Upper lobe of right lung (tissue), 1 donor: ENCODE measurements around the gene ARHGAP45. TPM values are rescaled to one million over a fixed set of nuclear protein-coding genes. Genes with fewer than 3 reads are reported as not detected.
A peak's percentile ranks its signal among the peaks of the same experiment; 100 is the strongest.

ENCODE experiments used
- ATAC-seq: fragments of 200-7000 bp; cut with Tn5 transposase; one replicate; pipeline ENCODE4 v1.9.1; 2020; ENCODE audit warnings: mild to moderate bottlenecking, moderate library complexity
- DNase-seq: peaks from one replicate; pipeline ENCODE4 v3.0.0-alpha.2; 2020
- H3K27ac ChIP-seq: fragments of 200-600 bp; one replicate; pipeline ENCODE4 v1.8.0; 2022
- H3K27me3 ChIP-seq: fragments of 200-600 bp; one replicate; pipeline ENCODE4 v1.8.0; 2022; ENCODE audit warnings: mild to moderate bottlenecking
- H3K36me3 ChIP-seq: fragments of 200-600 bp; one replicate; pipeline ENCODE4 v1.8.0; 2022
- H3K4me1 ChIP-seq: fragments of 200-600 bp; one replicate; pipeline ENCODE4 v1.8.0; 2022
- H3K4me3 ChIP-seq: fragments of 200-600 bp; one replicate; pipeline ENCODE4 v1.8.0; 2022; ENCODE audit warnings: mild to moderate bottlenecking
- H3K9me3 ChIP-seq: fragments of 200-600 bp; one replicate; pipeline ENCODE4 v1.8.0; 2022
- intact Hi-C: fragments of 100-400 bp; cut with DNase I; formaldehyde crosslinking; loops from one replicate; pipeline ENCODE4 v1.11.0; 2022
- total RNA-seq: library from RNA; stranded (reverse); fragmentation: NEBNext Ultra II Directional; extraction: Animal tissue kit (Norgen Biotek cat#: 25700); gene quantifications from one replicate; pipeline ENCODE4 v1.2.1, GENCODE V29; 2021
- TF ChIP-seq, protein P1 (sequence below): fragments of 200-600 bp; IDR thresholded peaks from one replicate; pipeline ENCODE4 v1.8.0; 2022; ENCODE audit warnings: antibody characterized with exemption
- donor health status: DM: no; HTN: yes; CAD: no; lungs with severe emphysema.

The ARHGAP45 gene
- total RNA-seq, 1 donor from 2014 or later = 98.2 TPM

DNA sequence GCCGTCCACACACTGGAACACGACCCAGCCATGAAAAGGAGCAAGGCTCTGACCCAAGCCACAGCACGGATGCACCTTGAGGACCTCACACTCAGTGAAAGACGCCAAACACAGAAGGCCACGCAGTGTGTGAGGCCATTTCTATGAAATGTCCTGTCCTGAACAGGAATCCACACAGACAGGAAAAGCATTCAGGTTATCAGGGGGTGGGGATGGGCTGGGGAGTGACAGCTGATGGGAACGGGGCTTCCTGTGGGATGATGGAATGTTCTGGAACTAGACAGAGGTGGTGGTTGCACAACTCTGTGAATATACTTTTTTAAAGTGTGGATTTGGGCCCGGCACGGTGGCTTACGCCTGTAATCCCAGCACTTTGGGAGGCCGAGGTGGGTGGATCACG is 67.5 kb downstream of the ARHGAP45 start:
- Histone ChIP-seq H3K27me3 (no peaks in the 10 kb centered on the region), H3K27ac (peak overlapping the region; percentile 47), H3K4me1 (peaks cover 43% of the 10 kb centered on the region), H3K36me3 (peaks cover 7% of the 10 kb centered on the region), H3K9me3 (no peaks in the 10 kb centered on the region), H3K4me3 (no peak overlapping the region)
- TF ChIP-seq, protein P1, sequence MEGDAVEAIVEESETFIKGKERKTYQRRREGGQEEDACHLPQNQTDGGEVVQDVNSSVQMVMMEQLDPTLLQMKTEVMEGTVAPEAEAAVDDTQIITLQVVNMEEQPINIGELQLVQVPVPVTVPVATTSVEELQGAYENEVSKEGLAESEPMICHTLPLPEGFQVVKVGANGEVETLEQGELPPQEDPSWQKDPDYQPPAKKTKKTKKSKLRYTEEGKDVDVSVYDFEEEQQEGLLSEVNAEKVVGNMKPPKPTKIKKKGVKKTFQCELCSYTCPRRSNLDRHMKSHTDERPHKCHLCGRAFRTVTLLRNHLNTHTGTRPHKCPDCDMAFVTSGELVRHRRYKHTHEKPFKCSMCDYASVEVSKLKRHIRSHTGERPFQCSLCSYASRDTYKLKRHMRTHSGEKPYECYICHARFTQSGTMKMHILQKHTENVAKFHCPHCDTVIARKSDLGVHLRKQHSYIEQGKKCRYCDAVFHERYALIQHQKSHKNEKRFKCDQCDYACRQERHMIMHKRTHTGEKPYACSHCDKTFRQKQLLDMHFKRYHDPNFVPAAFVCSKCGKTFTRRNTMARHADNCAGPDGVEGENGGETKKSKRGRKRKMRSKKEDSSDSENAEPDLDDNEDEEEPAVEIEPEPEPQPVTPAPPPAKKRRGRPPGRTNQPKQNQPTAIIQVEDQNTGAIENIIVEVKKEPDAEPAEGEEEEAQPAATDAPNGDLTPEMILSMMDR = no peak
- DNase-seq (no peak), ATAC-seq (no peak)
- intact Hi-C loops = no loop called here

DNA sequence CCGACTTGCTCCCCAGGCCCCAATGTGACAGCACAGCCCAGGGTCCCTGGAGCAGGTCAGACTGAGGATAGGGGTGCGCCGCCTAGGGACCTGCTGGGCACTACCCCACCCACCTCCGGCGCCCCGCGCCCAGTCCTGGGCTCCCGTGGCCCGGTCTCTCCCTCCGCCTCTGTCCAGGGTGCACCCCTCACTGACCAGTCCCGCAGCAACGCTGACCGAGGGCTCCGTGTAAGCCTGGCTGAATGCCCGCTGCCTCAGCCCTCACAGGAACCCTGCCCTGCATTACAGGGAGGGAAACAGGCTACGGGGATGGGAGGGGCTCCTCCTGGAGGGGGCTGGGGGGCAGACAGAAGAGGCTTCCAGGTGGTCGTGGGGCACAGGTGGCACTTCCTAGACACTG is 68.5 kb downstream of the ARHGAP45 start:
- Histone ChIP-seq H3K4me3 (no peak overlapping the region), H3K27me3 (no peaks in the 10 kb centered on the region), H3K36me3 (peaks cover 7% of the 10 kb centered on the region), H3K9me3 (no peaks in the 10 kb centered on the region), H3K27ac (peak overlapping the region; percentile 53), H3K4me1 (peaks cover 33% of the 10 kb centered on the region)
- DNase-seq (no peak), ATAC-seq (no peak)
- TF ChIP-seq, protein P1 = no peak
- intact Hi-C loops = no loop called here

DNA sequence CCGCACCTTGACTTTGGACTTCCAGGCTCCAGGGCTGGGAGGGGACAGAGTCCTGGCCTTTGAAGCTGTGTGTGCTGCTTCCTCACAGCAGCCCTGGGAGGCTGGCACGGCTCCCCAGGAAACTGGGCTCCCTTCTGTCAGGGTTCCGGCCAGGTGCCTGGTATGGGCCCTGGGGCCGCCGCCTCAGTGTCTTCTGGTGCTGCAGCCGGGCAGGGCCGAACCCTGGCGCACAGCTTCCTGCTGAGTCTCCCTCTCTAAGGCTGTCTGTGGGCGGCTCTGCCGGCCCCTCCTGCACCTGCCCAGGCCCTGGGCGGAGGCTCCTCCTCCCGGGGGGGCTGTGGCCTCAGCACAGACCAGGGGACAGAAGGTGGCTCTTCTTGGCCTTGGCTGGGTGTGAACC is 69.2 kb downstream of the ARHGAP45 start:
- Histone ChIP-seq H3K4me3 (no peak overlapping the region), H3K27me3 (no peaks in the 10 kb centered on the region), H3K27ac (peak overlapping the region; percentile 53), H3K4me1 (peaks cover 26% of the 10 kb centered on the region), H3K36me3 (peaks cover 7% of the 10 kb centered on the region), H3K9me3 (no peaks in the 10 kb centered on the region)
- TF ChIP-seq, protein P1 = no peak
- intact Hi-C loops = no loop called here
- ATAC-seq = no peak
- DNase-seq = no peak

Other genes starting within 250 kb of the ARHGAP45 start
- 0.46 TPM for gene PLPPR3, start 245.2 kb upstream of the ARHGAP45 start, total RNA-seq
- gene AZU1, start 239.3 kb upstream of the ARHGAP45 start, total RNA-seq = 0.75 TPM
- not detected for gene PRTN3, start 226.2 kb upstream of the ARHGAP45 start, total RNA-seq
- 0.52 TPM for gene ELANE, start 214.9 kb upstream of the ARHGAP45 start, total RNA-seq
- gene CFD, start 207.5 kb upstream of the ARHGAP45 start, total RNA-seq = 153 TPM
- gene MED16, start 174.0 kb upstream of the ARHGAP45 start, total RNA-seq = 51.8 TPM
- gene RNU6-9, start 173.7 kb upstream of the ARHGAP45 start, total RNA-seq = not detected
- gene R3HDM4, start 153.9 kb upstream of the ARHGAP45 start, total RNA-seq = 50.7 TPM
- not detected for gene KISS1R, start 149.8 kb upstream of the ARHGAP45 start, total RNA-seq
- gene ARID3A, start 141.1 kb upstream of the ARHGAP45 start, total RNA-seq = 16.1 TPM
- 21.9 TPM for gene WDR18, start 82.8 kb upstream of the ARHGAP45 start, total RNA-seq
- gene GRIN3B, start 66.7 kb upstream of the ARHGAP45 start, total RNA-seq = not detected
- 167 TPM for gene TMEM259, start 46.0 kb upstream of the ARHGAP45 start, total RNA-seq
- not detected for gene RNU6-2, start 45.6 kb upstream of the ARHGAP45 start, total RNA-seq
- 220 TPM for gene CNN2, start 40.6 kb upstream of the ARHGAP45 start, total RNA-seq
- 51.0 TPM for gene ABCA7, start 27.1 kb upstream of the ARHGAP45 start, total RNA-seq
- gene POLR2E, start 28.2 kb downstream of the ARHGAP45 start, total RNA-seq = 155 TPM
- gene GPX4, start 36.8 kb downstream of the ARHGAP45 start, total RNA-seq = 387 TPM
- 125 TPM for gene SBNO2, start 107.1 kb downstream of the ARHGAP45 start, total RNA-seq
- 51.8 TPM for gene STK11, start 138.6 kb downstream of the ARHGAP45 start, total RNA-seq
- gene CBARP, start 170.8 kb downstream of the ARHGAP45 start, total RNA-seq = 1.0 TPM
- 126 TPM for gene ATP5F1D, start 174.6 kb downstream of the ARHGAP45 start, total RNA-seq
- gene MIDN, start 181.4 kb downstream of the ARHGAP45 start, total RNA-seq = 135 TPM
- 322 TPM for gene CIRBP, start 202.2 kb downstream of the ARHGAP45 start, total RNA-seq
- 41.4 TPM for gene FAM174C, start 208.4 kb downstream of the ARHGAP45 start, total RNA-seq
- not detected for gene EFNA2, start 218.7 kb downstream of the ARHGAP45 start, total RNA-seq